ENCODE data around the gene AKR1B15. TPM values are rescaled to one million over a fixed set of nuclear protein-coding genes. Genes with fewer than 3 reads are reported as not detected.

AKR1B15 gene
- total RNA-seq, 4 donors from 2014 or later, result 2.0 TPM; not detected in 3

DNA sequence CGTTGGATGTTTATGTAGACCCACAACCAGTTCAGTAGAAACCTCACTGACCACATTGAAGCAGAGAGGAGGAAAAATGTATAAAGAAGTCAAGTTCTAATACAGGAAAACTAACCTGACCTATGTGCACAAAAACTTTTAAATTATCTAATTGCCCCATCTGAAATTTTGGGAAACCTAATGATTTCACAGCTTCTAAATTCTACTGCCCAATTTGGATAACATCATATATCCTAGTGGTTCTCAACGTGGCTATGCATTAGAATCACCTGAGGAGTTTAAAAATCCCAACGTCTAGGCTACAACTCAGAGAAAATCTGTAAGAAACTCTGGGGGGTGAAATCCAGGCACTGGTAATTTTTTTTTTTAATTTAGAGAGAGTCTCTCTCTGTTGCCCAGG, 14.3 kb upstream of the AKR1B15 start:
- TF ChIP-seq, protein P1, sequence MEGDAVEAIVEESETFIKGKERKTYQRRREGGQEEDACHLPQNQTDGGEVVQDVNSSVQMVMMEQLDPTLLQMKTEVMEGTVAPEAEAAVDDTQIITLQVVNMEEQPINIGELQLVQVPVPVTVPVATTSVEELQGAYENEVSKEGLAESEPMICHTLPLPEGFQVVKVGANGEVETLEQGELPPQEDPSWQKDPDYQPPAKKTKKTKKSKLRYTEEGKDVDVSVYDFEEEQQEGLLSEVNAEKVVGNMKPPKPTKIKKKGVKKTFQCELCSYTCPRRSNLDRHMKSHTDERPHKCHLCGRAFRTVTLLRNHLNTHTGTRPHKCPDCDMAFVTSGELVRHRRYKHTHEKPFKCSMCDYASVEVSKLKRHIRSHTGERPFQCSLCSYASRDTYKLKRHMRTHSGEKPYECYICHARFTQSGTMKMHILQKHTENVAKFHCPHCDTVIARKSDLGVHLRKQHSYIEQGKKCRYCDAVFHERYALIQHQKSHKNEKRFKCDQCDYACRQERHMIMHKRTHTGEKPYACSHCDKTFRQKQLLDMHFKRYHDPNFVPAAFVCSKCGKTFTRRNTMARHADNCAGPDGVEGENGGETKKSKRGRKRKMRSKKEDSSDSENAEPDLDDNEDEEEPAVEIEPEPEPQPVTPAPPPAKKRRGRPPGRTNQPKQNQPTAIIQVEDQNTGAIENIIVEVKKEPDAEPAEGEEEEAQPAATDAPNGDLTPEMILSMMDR (IDR thresholded peaks at IDR 0.05; ENCODE audit: low read depth), result no peak

DNA sequence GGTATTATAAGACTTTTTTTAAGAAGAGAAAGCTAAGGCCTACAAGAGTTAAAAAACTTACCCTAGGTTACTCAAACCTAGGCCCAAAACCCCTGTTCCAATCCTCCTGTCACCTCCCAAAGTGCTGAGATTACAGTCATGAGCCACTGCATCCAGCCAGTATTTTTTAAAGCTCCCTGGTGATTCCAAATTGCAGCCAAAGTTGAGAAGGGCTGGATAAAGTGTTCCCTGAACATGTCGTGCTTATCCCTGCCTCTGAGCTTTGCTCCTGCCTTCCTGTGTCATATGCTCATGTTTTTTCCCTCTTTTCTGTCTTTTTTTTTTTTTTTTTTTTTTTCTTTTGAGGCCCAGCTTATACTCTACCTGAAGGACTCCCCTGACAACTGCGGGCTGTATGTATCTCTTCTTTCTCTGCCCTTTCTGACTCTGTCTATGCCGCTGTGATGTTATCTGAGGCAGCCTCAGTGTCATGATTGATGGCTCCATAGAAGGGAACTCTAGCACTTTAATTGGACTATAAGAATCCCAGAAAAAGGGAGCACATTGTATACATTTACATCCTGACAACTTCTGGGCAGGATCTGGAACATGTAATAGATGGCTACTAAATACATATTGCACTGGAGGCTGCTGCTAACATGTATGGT, 13.5 kb upstream of the AKR1B15 start:
- TF ChIP-seq, protein P1 (IDR thresholded peaks at IDR 0.05; ENCODE audit: low read depth), result no peak

DNA sequence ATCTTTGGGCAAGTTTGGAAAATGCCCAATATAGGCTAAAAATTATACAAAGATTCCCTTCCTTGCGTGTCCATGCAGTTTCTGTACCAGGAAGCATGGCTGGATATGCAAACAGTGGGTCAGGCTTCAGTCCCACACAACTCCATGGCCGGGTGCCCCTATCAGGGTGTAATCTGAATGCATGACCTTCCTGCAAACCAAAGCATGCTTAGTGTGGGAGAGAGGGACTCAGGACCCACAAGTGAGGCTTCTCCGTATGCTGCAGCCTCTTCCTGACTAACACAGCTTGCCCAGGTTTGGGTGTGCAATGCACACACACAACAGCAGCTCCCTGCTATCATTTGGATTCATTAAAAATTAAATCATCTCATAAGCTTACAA, 13.0 kb upstream of the AKR1B15 start:
- TF ChIP-seq, protein P1 (IDR thresholded peaks at IDR 0.05; ENCODE audit: low read depth), result no peak

DNA sequence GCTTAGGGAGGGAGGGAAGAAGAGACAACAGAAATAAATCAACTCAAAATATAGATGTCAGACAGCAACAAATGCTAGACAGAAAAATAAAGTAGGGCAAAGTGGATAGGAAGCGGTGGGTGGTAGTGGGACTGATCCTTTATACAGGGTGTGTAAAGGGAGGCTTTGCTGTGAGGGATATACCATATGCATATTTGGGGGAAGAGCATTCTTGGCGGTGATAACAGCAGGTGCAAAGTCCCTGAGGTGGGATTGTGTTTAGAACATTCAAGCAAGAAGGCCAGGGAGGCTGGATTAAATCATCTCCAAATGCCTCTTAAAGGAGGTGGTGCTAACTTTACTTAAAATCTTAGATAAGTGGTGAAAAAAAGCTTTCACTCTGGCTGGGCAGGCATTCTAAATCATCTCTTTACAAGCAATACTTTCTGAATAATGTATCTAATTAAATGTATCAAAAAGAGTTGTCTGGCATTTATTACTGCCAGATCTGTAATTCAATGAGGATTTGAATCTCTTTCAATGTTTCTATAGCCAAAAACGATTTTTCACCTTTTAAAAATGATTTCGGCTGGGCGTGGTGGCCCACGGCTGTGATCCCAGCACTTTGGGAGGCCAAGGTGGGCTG, 9.4 kb upstream of the AKR1B15 start:
- TF ChIP-seq, protein P1 (IDR thresholded peaks at IDR 0.05; ENCODE audit: low read depth), result no peak

DNA sequence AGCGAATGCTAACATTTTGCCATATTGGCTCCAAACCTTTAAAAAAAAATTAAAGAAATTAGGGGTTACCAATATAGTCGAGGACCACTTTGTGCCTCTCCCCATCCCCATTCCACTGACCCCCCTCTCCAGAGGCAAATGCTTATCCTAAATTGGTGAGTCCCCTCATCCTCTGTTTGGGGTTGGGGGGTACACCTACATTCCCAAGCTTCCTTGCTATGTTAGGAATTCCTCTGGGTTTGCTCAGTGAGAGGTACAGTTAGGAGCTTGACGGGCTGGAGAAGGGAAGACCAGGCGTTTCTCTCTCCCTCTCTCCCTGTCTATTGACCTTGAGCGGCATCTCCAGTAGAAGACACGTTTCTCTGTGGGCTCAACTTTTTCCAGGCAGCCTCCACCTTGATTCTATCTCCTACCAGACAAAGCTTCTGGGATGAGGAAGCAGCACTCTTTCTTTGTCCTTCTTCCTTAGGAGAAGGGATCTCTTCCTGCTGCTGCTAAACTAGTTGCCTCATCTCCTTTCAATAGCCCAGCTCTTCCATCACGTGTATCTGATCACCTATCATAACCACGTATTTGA, 6.6 kb upstream of the AKR1B15 start:
- TF ChIP-seq, protein P1 (IDR thresholded peaks at IDR 0.05; ENCODE audit: low read depth), result no peak

DNA sequence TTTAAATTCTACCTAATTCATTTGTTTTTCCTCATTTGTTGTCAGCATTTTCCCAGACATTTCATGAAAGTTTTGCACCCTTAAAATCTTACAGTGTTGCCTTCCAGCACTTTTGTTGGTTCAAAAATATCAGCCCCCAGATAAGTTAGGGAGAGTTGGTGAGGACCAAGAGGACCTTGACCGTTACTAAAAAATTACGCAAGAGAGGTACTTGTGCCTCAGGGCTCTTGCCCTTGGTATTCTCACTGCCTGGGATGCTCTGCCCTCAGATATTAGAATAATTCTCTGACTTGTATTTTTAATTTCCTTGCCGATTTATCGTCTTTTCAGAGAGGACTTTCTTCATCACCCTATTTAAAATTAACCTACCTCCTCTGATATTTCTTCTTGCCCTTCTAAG, 3.5 kb upstream of the AKR1B15 start:
- TF ChIP-seq, protein P1 (IDR thresholded peaks at IDR 0.05; ENCODE audit: low read depth), result no peak

DNA sequence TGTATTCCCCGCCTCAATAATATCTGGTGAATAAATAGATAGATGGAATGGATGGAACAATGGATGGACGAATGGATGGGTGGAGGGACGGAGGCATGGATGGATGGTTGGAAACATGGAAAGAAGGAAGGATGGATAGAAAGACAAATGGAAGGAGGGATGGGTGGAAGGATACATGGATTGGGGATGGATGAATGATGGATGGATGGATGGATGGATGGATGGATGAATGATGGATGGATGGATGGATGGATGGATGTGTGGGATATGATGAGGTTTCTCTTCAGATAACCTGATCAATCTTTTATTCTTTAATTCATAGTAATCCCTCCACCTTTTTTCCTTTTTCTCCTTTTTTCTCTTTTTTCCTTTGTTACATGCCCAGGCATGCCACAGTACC, 3.0 kb upstream of the AKR1B15 start:
- TF ChIP-seq, protein P1 (IDR thresholded peaks at IDR 0.05; ENCODE audit: low read depth), result no peak
